GM23248 (cell line): ENCODE results near the gene NUDT16L1.

Experiments
- EZH2 ChIP-seq: fragments of 200-600 bp; sonication (generic); IDR thresholded peaks from 2 replicates; pipeline ENCODE4 v1.6.1; 2018; ENCODE audit warnings: antibody characterized with exemption, mild to moderate bottlenecking; ENCODE audit not compliant: insufficient read depth, poor library complexity, severe bottlenecking
- EZH2phosphoT487 ChIP-seq: fragments of 200-600 bp; sonication (generic); IDR thresholded peaks from 2 replicates; pipeline ENCODE4 v1.6.1; 2018; ENCODE audit warnings: antibody characterized with exemption, moderate library complexity, mild to moderate bottlenecking, low read depth; ENCODE audit not compliant: insufficient read depth

- no peak for TF ChIP-seq EZH2
- no peak for TF ChIP-seq EZH2phosphoT487
Measured at GRCh38 chr16:4696905-4697847, 3.8 kb downstream of the NUDT16L1 start.
